Right lobe of liver (tissue), 4 donors: ENCODE results near the gene PGP.

Experiments used
- CTCF ChIP-seq, 4 donors: fragments of 200-600 bp in 3 of 4; fragments of 450-650 bp in 1 of 4; IDR thresholded peaks; one replicate each; pipeline versions ENCODE4 v1.5.1 to v1.8.0; 2016 to 2022; ENCODE audit warnings: antibody characterized with exemption in 4 of 4, mild to moderate bottlenecking in 2 of 4
- POLR2A ChIP-seq: fragments of 450-650 bp; IDR thresholded peaks from one replicate; pipeline ENCODE4 v1.6.1; 2017; ENCODE audit warnings: antibody characterized with exemption, mild to moderate bottlenecking
- donor health status: DM: no; HTN: no; CAD: no.
- donor health status: DM: no; HTN: no; CAD: no.
- donor health status: DM: no; HTN: yes; CAD: no.

- TF ChIP-seq CTCF (IDR thresholded peaks at IDR 0.05) (no peak), POLR2A (no peak)
Measured at GRCh38 chr16:2165861-2166260, 48.8 kb downstream of the PGP start.
